ENCODE results near the gene BEST1. TPM values are rescaled to one million over a fixed set of nuclear protein-coding genes. Genes with fewer than 3 reads are reported as not detected.
A peak's percentile ranks its signal among the peaks of the same experiment; 100 is the strongest.

Gene BEST1
- total and polyA plus RNA-seq, 9 donors, result 1.0 to 17.8 (median 4.2) TPM

- TF ChIP-seq EP300 (IDR thresholded peaks at IDR 0.05) (no peak), CTCF (IDR thresholded peaks at IDR 0.05) (no peak), POLR2A (IDR thresholded peaks at IDR 0.05) (no peak)
- H3K4me1 ChIP-seq (ENCODE audit: insufficient read depth), result peaks cover 5% of the 10 kb centered on the region
- peak in 2 of 5 donors; percentile 22 to 36 for DNase-seq
- intact Hi-C loops (cut with DNase I), result loop anchor here in 3 of 4 donors (5.0 to 10.0 kb wide), 2 partner anchors 126 to 128 kb away; no protein-coding TSS in a partner anchor
- peak overlapping the region; percentile 47 for H3K4me3 ChIP-seq
- WGBS, 3 donors, result 88 to 92% (median 88%) methylated on average over 20 of the region's 20 CpGs
- no peaks in the 10 kb centered on the region for H3K9me3 ChIP-seq
- no peaks in the 10 kb centered on the region for H3K27me3 ChIP-seq
- peak overlapping the region; percentile 35 to 75 for H3K27ac ChIP-seq
- no peaks in the 10 kb centered on the region for H3K36me3 ChIP-seq
These were observed 6.3 kb downstream of the BEST1 start for GRCh38 chr11:61956191-61957020.

GRCh38 chr11:61957021-61957770, 7.0 kb downstream of the BEST1 start:
- Histone ChIP-seq H3K27ac (no peak overlapping the region), H3K9me3 (no peaks in the 10 kb centered on the region)
- intact Hi-C loops (cut with DNase I), result loop anchor here in 3 of 4 donors (5.0 to 10.0 kb wide), 2 partner anchors 125 to 128 kb away; no protein-coding TSS in a partner anchor

GRCh38 chr11:61958590-61958989, 8.4 kb downstream of the BEST1 start:
- H3K9me3 ChIP-seq, result no peaks in the 10 kb centered on the region
- no peak overlapping the region for H3K27ac ChIP-seq
- no peak for TF ChIP-seq CTCF (IDR thresholded peaks at IDR 0.05)
- no peak for TF ChIP-seq EP300 (IDR thresholded peaks at IDR 0.05)
- TF ChIP-seq POLR2A (IDR thresholded peaks at IDR 0.05), result no peak
- no peaks in the 10 kb centered on the region for H3K36me3 ChIP-seq
- no peaks in the 10 kb centered on the region for H3K27me3 ChIP-seq
- DNase-seq, result peak in 2 of 5 donors; percentile 7 to 10
- intact Hi-C loops (cut with DNase I), result loop anchor here in 3 of 4 donors (5.0 to 10.0 kb wide), 2 partner anchors 124 to 126 kb away; no protein-coding TSS in a partner anchor
- peaks cover 9% of the 10 kb centered on the region for H3K4me1 ChIP-seq (ENCODE audit: insufficient read depth)
- WGBS, 3 donors, result 59 to 69% (median 60%) methylated on average over 3 of the region's 3 CpGs
- no peak overlapping the region for H3K4me3 ChIP-seq

More at GRCh38 chr11:61957021-61957770, 7.0 kb downstream of the BEST1 start:
- peak in 3 of 5 donors; percentile 9 to 29 (median 15) for DNase-seq
- Histone ChIP-seq H3K36me3 (no peaks in the 10 kb centered on the region), H3K4me3 (no peak overlapping the region), H3K27me3 (no peaks in the 10 kb centered on the region), H3K4me1 (ENCODE audit: insufficient read depth) (peaks cover 9% of the 10 kb centered on the region)
- WGBS, 3 donors, result 83 to 88% (median 86%) methylated on average over 7 of the region's 7 CpGs
- TF ChIP-seq CTCF (IDR thresholded peaks at IDR 0.05), result no peak
- no peak for TF ChIP-seq EP300 (IDR thresholded peaks at IDR 0.05)

- DNase-seq, result peak in 2 of 5 donors; percentile 6 to 7
- H3K27ac ChIP-seq, result no peak overlapping the region
- TF ChIP-seq EP300 (IDR thresholded peaks at IDR 0.05) (no peak), CTCF (IDR thresholded peaks at IDR 0.05) (no peak), POLR2A (IDR thresholded peaks at IDR 0.05) (no peak)
- 23 to 46% (median 28%) methylated on average over 2 of the region's 2 CpGs for WGBS, 3 donors
- intact Hi-C loops (cut with DNase I), result loop anchor here in 3 of 4 donors (5.0 to 10.0 kb wide), 2 partner anchors 123 to 126 kb away; no protein-coding TSS in a partner anchor
- no peaks in the 10 kb centered on the region for H3K9me3 ChIP-seq
- H3K4me3 ChIP-seq, result no peak overlapping the region
- H3K4me1 ChIP-seq (ENCODE audit: insufficient read depth), result peaks cover 9% of the 10 kb centered on the region
- no peaks in the 10 kb centered on the region for H3K36me3 ChIP-seq
- H3K27me3 ChIP-seq, result no peaks in the 10 kb centered on the region
These were observed 9.0 kb downstream of the BEST1 start for GRCh38 chr11:61959114-61959513.
